Calu3 (cell line): ENCODE results near the gene GABRB1. TPM values are rescaled to one million over a fixed set of nuclear protein-coding genes. Genes with fewer than 3 reads are reported as not detected.

Experiments
- BruUV-seq: library from RNA; stranded (reverse); fragments of 400-500 nt; replicated peaks from 2 replicates; lab custom pipeline; 2021; lab: Mats Ljungman, UMichigan
- CTCF ChIA-PET: fragments of 300-600 bp; sonication (Branson Sonifier 250); formaldehyde crosslinking; loops from one replicate; lab custom pipeline; 2022; ENCODE audit warnings: antibody characterized with exemption; lab: Charles Lee
- DNase-seq: peaks from one replicate; pipeline ENCODE4 v3.0.0; 2022
- H3K27ac Mint-ChIP-seq: one replicate; pipeline ENCODE4 v1.8.0; 2022; ENCODE audit warnings: mixed read lengths; ENCODE audit not compliant: unreplicated experiment
- H3K27me3 Mint-ChIP-seq: one replicate; pipeline ENCODE4 v1.8.0; 2022; ENCODE audit warnings: mixed read lengths; ENCODE audit not compliant: unreplicated experiment
- H3K36me3 Mint-ChIP-seq: one replicate; pipeline ENCODE4 v1.8.0; 2022; ENCODE audit warnings: mild to moderate bottlenecking, moderate library complexity, mixed read lengths; ENCODE audit not compliant: insufficient read depth, unreplicated experiment
- H3K4me1 Mint-ChIP-seq: one replicate; pipeline ENCODE4 v1.8.0; 2022; ENCODE audit warnings: mild to moderate bottlenecking, low read depth, mixed read lengths; ENCODE audit not compliant: unreplicated experiment
- H3K4me3 Mint-ChIP-seq: one replicate; pipeline ENCODE4 v1.8.0; 2022; ENCODE audit warnings: mild to moderate bottlenecking, low read depth, moderate library complexity, mixed read lengths; ENCODE audit not compliant: unreplicated experiment
- H3K9me3 Mint-ChIP-seq: one replicate; pipeline ENCODE4 v1.8.0; 2022; ENCODE audit warnings: low read depth, mixed read lengths; ENCODE audit not compliant: unreplicated experiment
- CTCF ChIP-seq: fragments of 200-600 bp; IDR thresholded peaks from one replicate; pipeline ENCODE4 v1.8.0; 2022; ENCODE audit warnings: antibody characterized with exemption; ENCODE audit not compliant: unreplicated experiment
- intact Hi-C: fragments of 100-400 bp; cut with micrococcal nuclease; formaldehyde crosslinking; loops from one replicate; pipeline ENCODE4 v1.10.0; 2022; ENCODE audit not compliant: unreplicated experiment
- total RNA-seq: library from RNA; stranded (reverse); gene quantifications from 2 replicates; pipeline ENCODE4 v1.2.3, GENCODE V29; 2022

The GABRB1 gene
- total RNA-seq, 1 experiment from 2014 or later, result not detected

GRCh38 chr4:46993075-46994006, 38.0 kb upstream of the GABRB1 start, which contains the start of gene GABRA4:
Gene GABRA4 (minus strand): TSS chr4:46993581. CDS start chr4:46993424, 157 bp downstream.
- no peaks in the 10 kb centered on the region for H3K4me1 Mint-ChIP-seq
- CTCF ChIA-PET, result no interaction called here
- intact Hi-C loops, result no loop called here
- H3K4me3 Mint-ChIP-seq, result no peak within 1 kb of the TSS
- peaks cover 21% of the 10 kb centered on the region for H3K27me3 Mint-ChIP-seq
- BruUV-seq, result no TSS peak
- DNase-seq, result no peak
- TF ChIP-seq CTCF, result no peak
- H3K27ac Mint-ChIP-seq, result no peak within 1 kb of the TSS
- H3K9me3 Mint-ChIP-seq, result no peaks in the 10 kb centered on the region
- no peaks in the 10 kb centered on the region for H3K36me3 Mint-ChIP-seq

GRCh38 chr4:46994007-46994405, 37.4 kb upstream of the GABRB1 start:
- Mint-ChIP-seq H3K27me3 (peaks cover 21% of the 10 kb centered on the region), H3K27ac (no peak overlapping the region), H3K9me3 (no peaks in the 10 kb centered on the region), H3K4me3 (no peak overlapping the region), H3K4me1 (no peaks in the 10 kb centered on the region), H3K36me3 (no peaks in the 10 kb centered on the region)
- intact Hi-C loops, result no loop called here
- TF ChIP-seq CTCF, result no peak
- DNase-seq, result no peak
- BruUV-seq, result no TSS peak
- CTCF ChIA-PET, result interaction anchor here (0.7 kb wide), 1 partner anchor 126 kb away, joined by 3 read pairs; no protein-coding TSS in a partner anchor

DNA sequence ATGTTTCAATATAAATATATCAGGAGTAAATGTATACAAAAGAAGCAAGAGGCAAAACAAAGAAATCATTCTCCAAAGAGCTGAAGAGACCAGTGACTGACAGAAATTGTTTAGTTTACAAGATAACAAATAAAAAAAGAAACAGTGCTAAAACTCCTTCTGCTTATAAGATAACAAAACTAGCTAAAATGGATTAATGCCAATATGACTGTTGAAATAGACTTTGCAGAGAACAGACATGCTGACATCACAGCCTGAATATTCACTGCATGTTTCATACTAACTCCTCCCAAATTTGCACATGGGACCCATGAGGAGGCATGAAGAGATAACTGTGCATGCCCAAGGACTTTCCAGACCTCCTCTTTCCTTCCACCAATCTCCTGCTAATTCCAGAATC, 31.8 kb upstream of the GABRB1 start:
- BruUV-seq, result no TSS peak
- H3K27me3 Mint-ChIP-seq, result peaks cover 3% of the 10 kb centered on the region
- H3K4me1 Mint-ChIP-seq, result no peaks in the 10 kb centered on the region
- H3K27ac Mint-ChIP-seq, result no peak overlapping the region
- no peaks in the 10 kb centered on the region for H3K36me3 Mint-ChIP-seq
- no peak for DNase-seq
- intact Hi-C loops, result no loop called here
- H3K4me3 Mint-ChIP-seq, result no peak overlapping the region
- H3K9me3 Mint-ChIP-seq, result no peaks in the 10 kb centered on the region
- TF ChIP-seq CTCF, result no peak
- CTCF ChIA-PET, result no interaction called here

GRCh38 chr4:47000406-47000805, 31.0 kb upstream of the GABRB1 start:
- CTCF ChIA-PET, result no interaction called here
- Mint-ChIP-seq H3K36me3 (no peaks in the 10 kb centered on the region), H3K4me1 (no peaks in the 10 kb centered on the region), H3K9me3 (no peaks in the 10 kb centered on the region), H3K27me3 (no peaks in the 10 kb centered on the region), H3K4me3 (no peak overlapping the region), H3K27ac (no peak overlapping the region)
- DNase-seq, result no peak
- intact Hi-C loops, result no loop called here
- BruUV-seq, result no TSS peak
- TF ChIP-seq CTCF, result no peak
